Fibroblast of pulmonary artery (primary cell): ENCODE measurements around the gene ZDHHC8.

Source experiments
- DNase-seq: peaks from one replicate; pipeline ENCODE4 v3.0.0-alpha.2; 2010; ENCODE audit warnings: low read depth
- H3K4me3 ChIP-seq: replicated peaks from 2 replicates; pipeline ENCODE4 v1.5.1; 2011; ENCODE audit warnings: low read depth, mild to moderate bottlenecking, control low read depth, low read length, moderate library complexity
- TF ChIP-seq, protein P1 (sequence below): IDR thresholded peaks from 2 replicates; pipeline ENCODE4 v1.5.1; 2011; ENCODE audit warnings: mild to moderate bottlenecking, control low read depth, low read length, inconsistent platforms; ENCODE audit errors: missing control alignments

The ZDHHC8 gene

DNA sequence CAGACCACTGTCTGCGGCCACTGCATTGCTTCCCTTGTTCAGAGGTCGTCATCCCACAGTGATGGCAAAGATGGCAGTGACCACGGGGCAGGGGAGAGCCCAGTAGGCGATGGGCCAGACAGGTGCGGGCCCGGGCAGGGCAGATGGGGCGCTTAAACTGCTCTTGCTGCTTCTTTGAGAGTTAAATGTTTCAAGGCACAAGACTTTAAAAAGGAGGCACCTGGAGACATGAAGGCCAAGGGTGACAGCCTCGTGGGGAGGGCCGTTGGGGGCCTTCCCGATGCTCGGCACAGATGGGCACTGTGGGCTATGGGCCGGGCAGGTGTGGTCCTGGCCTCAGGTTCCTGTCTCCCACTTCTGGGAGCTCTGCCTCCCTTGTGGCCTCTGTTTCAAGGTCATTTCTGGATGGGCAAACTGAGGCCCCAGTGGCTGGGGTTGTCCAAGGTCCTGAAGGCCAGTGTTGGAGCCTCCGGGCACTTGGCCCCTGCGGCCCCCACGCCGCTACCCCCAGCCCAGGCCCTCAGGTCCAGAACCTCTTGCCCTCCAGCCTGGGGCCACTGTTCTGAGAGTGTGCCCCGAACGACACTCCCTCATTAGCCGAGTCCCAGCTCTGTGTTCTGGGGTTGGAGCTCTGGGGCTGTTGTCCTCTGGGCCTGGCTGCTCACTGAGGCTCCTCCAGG is 36.2 kb downstream of the ZDHHC8 start:
- H3K4me3 ChIP-seq: no peak overlapping the region
- TF ChIP-seq, protein P1, sequence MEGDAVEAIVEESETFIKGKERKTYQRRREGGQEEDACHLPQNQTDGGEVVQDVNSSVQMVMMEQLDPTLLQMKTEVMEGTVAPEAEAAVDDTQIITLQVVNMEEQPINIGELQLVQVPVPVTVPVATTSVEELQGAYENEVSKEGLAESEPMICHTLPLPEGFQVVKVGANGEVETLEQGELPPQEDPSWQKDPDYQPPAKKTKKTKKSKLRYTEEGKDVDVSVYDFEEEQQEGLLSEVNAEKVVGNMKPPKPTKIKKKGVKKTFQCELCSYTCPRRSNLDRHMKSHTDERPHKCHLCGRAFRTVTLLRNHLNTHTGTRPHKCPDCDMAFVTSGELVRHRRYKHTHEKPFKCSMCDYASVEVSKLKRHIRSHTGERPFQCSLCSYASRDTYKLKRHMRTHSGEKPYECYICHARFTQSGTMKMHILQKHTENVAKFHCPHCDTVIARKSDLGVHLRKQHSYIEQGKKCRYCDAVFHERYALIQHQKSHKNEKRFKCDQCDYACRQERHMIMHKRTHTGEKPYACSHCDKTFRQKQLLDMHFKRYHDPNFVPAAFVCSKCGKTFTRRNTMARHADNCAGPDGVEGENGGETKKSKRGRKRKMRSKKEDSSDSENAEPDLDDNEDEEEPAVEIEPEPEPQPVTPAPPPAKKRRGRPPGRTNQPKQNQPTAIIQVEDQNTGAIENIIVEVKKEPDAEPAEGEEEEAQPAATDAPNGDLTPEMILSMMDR: no peak
- DNase-seq: no peak

DNA sequence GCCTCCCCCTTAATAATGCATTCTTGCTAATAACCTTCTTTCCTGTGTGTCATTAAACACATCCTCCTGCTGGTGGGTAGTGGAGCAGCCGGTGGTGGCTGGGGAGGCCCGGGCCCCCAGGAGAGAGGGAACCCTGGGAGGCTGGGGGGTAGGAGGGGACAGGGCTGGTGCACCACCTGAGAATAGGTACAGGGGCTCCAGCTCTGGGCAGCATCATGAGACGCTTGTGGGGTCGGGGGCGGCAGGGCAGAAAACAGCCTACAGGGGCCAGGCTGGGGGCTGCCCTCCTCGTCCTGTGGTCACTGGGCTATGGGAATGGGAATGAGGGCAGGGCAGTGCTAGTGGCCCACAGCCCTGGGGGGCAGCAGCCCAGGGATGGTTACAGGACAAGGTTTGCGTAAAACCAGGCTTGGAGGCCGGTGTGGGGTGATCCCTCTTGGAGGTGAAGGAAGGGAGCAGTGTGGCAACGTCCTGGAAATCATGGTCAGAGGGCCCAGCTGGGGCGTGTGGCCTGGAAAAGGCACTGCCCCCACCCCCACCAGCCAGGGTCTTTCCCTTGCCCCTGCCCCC is 37.7 kb downstream of the ZDHHC8 start:
- H3K4me3 ChIP-seq: no peak overlapping the region
- DNase-seq: no peak
- TF ChIP-seq, protein P1: no peak

DNA sequence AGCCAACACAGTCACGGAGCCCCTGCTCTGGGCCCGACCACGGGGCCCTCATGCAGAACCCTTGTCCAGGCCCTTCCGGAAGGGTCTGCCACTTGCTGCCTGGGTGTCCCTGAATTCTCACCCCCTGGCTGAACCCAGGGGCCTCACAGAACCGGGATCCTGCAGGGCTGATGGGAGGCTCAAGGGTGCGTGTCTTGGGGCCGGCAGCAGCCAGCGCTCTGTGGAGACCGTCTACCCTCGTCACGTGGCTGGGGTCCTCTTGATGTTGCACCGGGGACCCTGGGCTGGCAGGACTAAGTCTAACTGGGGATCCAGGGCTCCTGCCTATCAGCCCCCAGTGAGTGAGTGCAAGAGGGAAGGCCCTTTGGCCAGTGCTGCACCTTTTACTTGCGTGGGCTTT is 38.6 kb downstream of the ZDHHC8 start:
- TF ChIP-seq, protein P1: no peak
- H3K4me3 ChIP-seq: no peak overlapping the region
- DNase-seq: no peak

DNA sequence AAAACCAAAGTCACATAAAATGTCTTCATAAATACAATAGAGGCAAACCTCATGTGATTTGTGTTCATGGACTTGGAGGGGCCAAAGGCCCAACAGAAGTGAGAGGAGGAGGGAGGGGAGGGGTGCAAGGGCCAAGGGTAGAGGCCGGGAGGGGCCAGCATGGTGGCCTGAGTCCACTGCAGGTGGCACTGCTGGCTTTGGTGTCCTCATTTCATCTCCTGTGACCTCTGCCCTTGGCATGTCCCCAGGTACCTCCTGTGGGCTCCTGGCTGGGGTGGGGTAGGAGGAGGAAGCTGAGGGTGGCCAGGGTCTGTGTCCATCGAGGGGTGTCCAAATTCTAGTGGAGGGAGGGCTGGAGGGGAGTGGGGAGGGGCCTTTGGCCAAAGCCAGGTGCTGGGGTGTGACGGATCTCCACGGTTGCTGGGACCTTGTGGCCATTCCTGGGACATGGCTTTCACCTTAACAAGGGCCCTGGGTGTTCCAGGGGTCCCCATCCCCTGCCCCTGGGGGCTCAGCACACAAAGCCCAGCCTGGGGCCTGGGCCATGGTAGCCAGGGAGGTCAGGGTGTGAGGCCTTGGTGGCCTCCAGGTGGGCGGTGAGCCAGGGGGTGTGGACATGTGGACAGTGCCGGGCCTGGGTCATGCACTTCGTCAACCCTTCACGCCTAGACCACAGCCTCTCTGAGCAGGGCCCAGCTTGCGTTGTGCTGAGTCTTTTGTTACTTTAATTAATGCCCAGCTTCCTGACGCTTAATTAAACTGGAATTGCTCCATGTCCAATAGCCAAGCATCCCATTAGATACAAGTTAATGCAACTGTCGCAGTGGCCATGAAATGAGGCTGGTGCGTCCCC is 39.9 kb downstream of the ZDHHC8 start:
- H3K4me3 ChIP-seq: no peak overlapping the region
- DNase-seq: no peak
- TF ChIP-seq, protein P1: no peak

DNA sequence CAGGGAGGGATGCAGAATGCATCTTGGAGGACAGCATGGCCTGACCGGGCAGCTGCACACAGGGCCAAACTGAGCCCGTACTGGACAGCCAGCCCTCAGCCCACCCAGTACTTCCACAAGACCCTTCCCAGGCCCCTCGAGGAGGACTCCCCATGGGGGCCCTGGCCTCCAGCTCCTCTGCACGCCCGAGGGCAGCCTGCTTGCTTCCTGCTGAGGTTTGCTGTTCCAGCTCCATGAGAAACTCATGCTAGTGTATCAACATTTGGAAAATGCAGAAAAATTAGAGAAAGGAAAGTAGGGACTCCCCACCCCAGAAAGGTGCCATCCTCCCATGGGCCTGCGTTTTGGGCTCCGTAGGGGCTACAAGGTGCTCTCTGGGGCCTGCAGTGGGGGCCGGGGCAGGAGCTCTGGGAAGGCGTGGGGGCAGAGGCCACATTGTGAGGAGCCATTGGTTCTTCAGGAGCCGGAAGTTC is 40.6 kb downstream of the ZDHHC8 start:
- no peak overlapping the region for H3K4me3 ChIP-seq
- DNase-seq: no peak
- TF ChIP-seq, protein P1: no peak

DNA sequence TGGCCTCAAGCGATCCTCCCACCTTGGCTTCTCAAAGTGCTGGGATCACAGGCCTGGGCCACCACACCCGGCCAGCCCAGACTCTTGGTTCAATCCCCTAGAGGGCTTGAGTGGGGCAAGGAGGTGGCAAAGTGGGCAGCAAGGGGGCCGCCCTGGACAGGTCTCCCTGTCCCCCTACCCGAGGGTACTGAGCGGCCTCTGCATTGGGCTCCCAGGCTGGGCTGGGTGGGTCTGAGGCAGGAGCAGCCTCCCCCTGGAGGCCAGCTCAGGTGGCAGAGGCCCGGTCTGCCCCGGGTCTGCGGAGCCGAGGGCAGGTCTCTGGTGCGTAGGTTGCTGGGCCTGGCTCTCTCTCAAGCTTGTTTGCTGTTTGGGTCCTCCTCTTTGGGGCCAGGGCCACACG is 41.6 kb downstream of the ZDHHC8 start:
- DNase-seq: no peak
- TF ChIP-seq, protein P1: no peak
- no peak overlapping the region for H3K4me3 ChIP-seq
